Gastrocnemius medialis (tissue), 4 donors: ENCODE data around the gene DMXL2. TPM values are rescaled to one million over a fixed set of nuclear protein-coding genes. Genes with fewer than 3 reads are reported as not detected.

Source experiments
- ATAC-seq, 2 donors: fragments of 150-250 bp; one replicate each; pipeline ENCODE4 v1.9.1; 2016
- DNase-seq, 2 donors: peaks; one replicate each; pipeline ENCODE4 v3.0.0-alpha.2; 2019
- H3K27ac ChIP-seq, 4 donors: fragments of 200-600 bp; sonication (generic); 1 replicate in 1 of 4; 2 replicates in 3 of 4; pipeline ENCODE4 v1.5.1; 2016 to 2018; ENCODE audit warnings: mild to moderate bottlenecking in 2 of 4, moderate library complexity in 1 of 4
- H3K27me3 ChIP-seq, 3 donors: fragments of 200-600 bp; sonication (generic) in 2 of 3; 1 replicate in 1 of 3; 2 replicates in 2 of 3; pipeline versions ENCODE4 v1.5.1 to v1.6.0; 2016 to 2019; ENCODE audit warnings: mild to moderate bottlenecking in 1 of 3, moderate library complexity in 1 of 3
- H3K36me3 ChIP-seq, 2 donors: fragments of 200-600 bp; sonication (generic) in 1 of 2; one replicate each; pipeline ENCODE4 v1.5.1; 2017 to 2018
- H3K4me1 ChIP-seq, 2 donors: fragments of 200-600 bp; sonication (generic) in 1 of 2; one replicate each; pipeline ENCODE4 v1.5.1; 2016 to 2017; ENCODE audit warnings: mild to moderate bottlenecking in 2 of 2
- H3K4me3 ChIP-seq, 4 donors: fragments of 200-600 bp; sonication (generic) in 3 of 4; 1 replicate in 1 of 4; 2 replicates in 3 of 4; pipeline ENCODE4 v1.5.1; 2016 to 2019; ENCODE audit warnings: mild to moderate bottlenecking in 2 of 4
- H3K9me3 ChIP-seq, 3 donors: fragments of 200-600 bp; sonication (generic) in 2 of 3; 1 replicate in 1 of 3; 2 replicates in 2 of 3; pipeline ENCODE4 v1.5.1; 2016 to 2019
- CTCF ChIP-seq, 5 experiments: fragments of 450-650 bp in 3 of 5; fragments of 200-600 bp in 2 of 5; sonication (generic) in 2 of 5; IDR thresholded peaks in 4 of 5; conservative IDR thresholded peaks in 1 of 5; 1 replicate in 4 of 5; 2 replicates in 1 of 5; pipeline ENCODE4 v1.5.1; 2016 to 2019; ENCODE audit warnings: antibody characterized with exemption in 5 of 5, mild to moderate bottlenecking in 3 of 5, moderate library complexity in 3 of 5
- POLR2A ChIP-seq, 2 donors: fragments of 450-650 bp; IDR thresholded peaks; one replicate each; pipeline ENCODE4 v1.6.1; 2017; ENCODE audit warnings: antibody characterized with exemption in 2 of 2, mild to moderate bottlenecking in 2 of 2, moderate library complexity in 2 of 2
- in situ Hi-C, 4 donors: fragments of 200-750 bp; cut with MboI; loops; one replicate each; pipeline versions ENCODE4 v1.15.0 to v1.8.0; 2017; ENCODE audit warnings: low sequenced_read_pairs in 4 of 4
- intact Hi-C: fragments of 100-400 bp; cut with DNase I; formaldehyde crosslinking; loops from one replicate; pipeline ENCODE4 v1.15.1; 2023; ENCODE audit warnings: low total_unique reads
- total RNA-seq, 4 donors: library from RNA; depleted of rRNA; stranded (reverse); fragments of >200 nt; gene quantifications; one replicate each; pipeline versions ENCODE4 v1.1.0 to v1.2.3, GENCODE V29; 2016

DMXL2 gene
- total RNA-seq, 4 donors from 2014 or later = 2.5 to 4.1 (median 3.0) TPM

DNA sequence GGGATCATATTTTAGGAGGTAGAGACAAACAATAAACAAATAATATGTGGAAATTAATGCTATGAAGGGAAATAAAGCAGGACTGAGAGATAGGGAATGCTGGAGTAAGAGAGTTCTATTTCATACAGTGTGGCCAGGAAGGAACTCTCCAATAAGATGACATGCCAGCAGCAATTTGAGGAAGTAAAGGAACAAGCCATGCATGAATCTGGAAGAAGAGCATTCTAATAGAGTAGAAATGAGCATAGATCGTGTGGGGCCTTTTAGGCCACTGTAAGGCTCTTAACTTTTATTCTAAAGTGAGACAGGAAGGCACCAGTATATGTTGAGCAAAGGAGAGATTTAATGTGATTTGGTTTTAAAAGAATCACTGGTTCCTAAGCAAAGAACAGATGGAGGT lies 126.3 kb downstream of the DMXL2 start:
- H3K4me1 ChIP-seq = no peaks in the 10 kb centered on the region
- H3K4me3 ChIP-seq = no peak overlapping the region
- no peaks in the 10 kb centered on the region for H3K27me3 ChIP-seq
- intact Hi-C loops = no loop called here
- TF ChIP-seq POLR2A (IDR thresholded peaks at IDR 0.05) = no peak
- TF ChIP-seq CTCF (IDR thresholded peaks at IDR 0.05 in 4 of 5, conservative IDR thresholded peaks at IDR 0.05 in 1 of 5) = no peak
- no peaks in the 10 kb centered on the region for H3K9me3 ChIP-seq
- no peak overlapping the region for H3K27ac ChIP-seq
- DNase-seq = no peak
- ATAC-seq = no peak
- H3K36me3 ChIP-seq = no peaks in the 10 kb centered on the region
- in situ Hi-C loops = no loop called here

DNA sequence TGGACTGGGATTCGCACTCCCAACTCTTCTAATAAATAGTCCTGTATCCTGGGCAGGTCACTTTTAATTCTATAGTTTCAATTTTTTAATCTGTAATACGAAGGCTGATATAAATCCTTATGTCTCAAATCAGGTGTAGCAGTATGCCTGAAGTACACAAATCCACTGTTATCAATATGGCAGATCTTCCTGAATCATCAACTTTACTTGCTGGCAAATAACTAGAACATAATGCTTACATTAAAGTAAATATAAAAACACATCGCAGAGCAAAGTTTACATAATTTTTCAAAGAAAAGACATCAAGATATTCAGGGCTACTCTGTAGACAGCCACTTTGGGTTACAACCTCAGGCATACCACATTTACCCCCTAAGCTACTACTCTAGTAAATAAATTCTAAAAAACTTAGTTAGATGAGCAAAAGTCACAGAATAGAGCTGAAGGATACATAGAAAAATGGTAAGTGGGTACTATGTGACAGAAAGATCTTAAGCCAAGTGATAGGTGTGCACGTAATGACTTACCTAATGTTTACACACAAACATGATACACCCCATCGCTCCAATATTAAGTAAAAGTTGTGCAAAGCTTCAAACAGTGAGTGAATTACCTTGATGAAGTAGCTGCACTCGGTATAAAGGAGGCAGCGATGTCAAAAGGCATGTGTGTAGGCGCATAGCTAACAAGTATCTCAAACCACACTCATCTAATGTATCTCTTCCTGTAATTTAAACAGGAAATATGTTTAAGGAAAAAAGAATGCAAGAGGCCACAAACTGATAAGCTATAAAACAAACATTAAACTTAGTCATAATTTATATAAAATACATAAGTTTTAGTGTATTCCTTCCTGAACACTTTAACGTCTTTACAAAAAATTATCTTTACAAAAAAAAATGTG lies 127.9 kb downstream of the DMXL2 start:
- Histone ChIP-seq H3K9me3 (no peaks in the 10 kb centered on the region), H3K4me1 (no peaks in the 10 kb centered on the region), H3K27ac (no peak overlapping the region), H3K27me3 (no peaks in the 10 kb centered on the region), H3K4me3 (no peak overlapping the region), H3K36me3 (no peaks in the 10 kb centered on the region)
- in situ Hi-C loops = no loop called here
- intact Hi-C loops = no loop called here
- DNase-seq = no peak
- TF ChIP-seq POLR2A (IDR thresholded peaks at IDR 0.05) (no peak), CTCF (IDR thresholded peaks at IDR 0.05 in 4 of 5, conservative IDR thresholded peaks at IDR 0.05 in 1 of 5) (no peak)
- no peak for ATAC-seq

GRCh38 chr15:51493892-51494291 lies 128.7 kb downstream of the DMXL2 start:
- no peak overlapping the region for H3K4me3 ChIP-seq
- H3K27ac ChIP-seq = no peak overlapping the region
- in situ Hi-C loops = no loop called here
- H3K4me1 ChIP-seq = no peaks in the 10 kb centered on the region
- TF ChIP-seq CTCF (IDR thresholded peaks at IDR 0.05 in 4 of 5, conservative IDR thresholded peaks at IDR 0.05 in 1 of 5) (no peak), POLR2A (IDR thresholded peaks at IDR 0.05) (no peak)
- intact Hi-C loops = no loop called here
- DNase-seq (no peak), ATAC-seq (no peak)
- no peaks in the 10 kb centered on the region for H3K27me3 ChIP-seq
- H3K9me3 ChIP-seq = no peaks in the 10 kb centered on the region
- no peaks in the 10 kb centered on the region for H3K36me3 ChIP-seq

DNA sequence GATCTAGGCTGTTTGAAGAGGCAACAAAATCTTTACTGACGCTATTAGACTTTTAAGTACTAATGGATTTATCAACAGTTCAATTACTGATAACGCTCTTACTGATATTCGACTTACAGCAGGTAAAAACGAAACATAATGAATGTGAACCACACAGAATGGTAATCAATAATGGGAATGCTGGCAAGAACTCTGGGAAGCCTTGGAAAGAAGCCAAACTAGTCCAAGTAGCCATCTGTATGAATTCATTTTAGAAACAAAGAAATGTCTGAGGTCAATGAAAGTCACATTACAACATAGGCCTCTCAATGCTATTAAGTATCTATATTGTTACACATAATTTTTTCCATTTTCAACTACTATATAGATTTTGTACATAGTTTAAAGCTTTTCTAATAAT lies 130.0 kb downstream of the DMXL2 start:
- Histone ChIP-seq H3K9me3 (no peaks in the 10 kb centered on the region), H3K27me3 (no peaks in the 10 kb centered on the region), H3K27ac (no peak overlapping the region), H3K4me3 (no peak overlapping the region), H3K4me1 (no peaks in the 10 kb centered on the region), H3K36me3 (no peaks in the 10 kb centered on the region)
- intact Hi-C loops = no loop called here
- no peak for ATAC-seq
- no peak for DNase-seq
- TF ChIP-seq POLR2A (IDR thresholded peaks at IDR 0.05) (no peak), CTCF (IDR thresholded peaks at IDR 0.05 in 4 of 5, conservative IDR thresholded peaks at IDR 0.05 in 1 of 5) (no peak)
- in situ Hi-C loops = no loop called here
